NT2/D1 (cell line): ENCODE results near the gene LRRC18.

Experiments used
- SUZ12 ChIP-seq: IDR thresholded peaks from 2 replicates; pipeline ENCODE4 v1.6.1; 2011; ENCODE audit not compliant: insufficient read length, insufficient read depth; ENCODE audit errors: extremely low read depth
- YY1 ChIP-seq: IDR thresholded peaks from 2 replicates; pipeline ENCODE4 v1.6.1; 2011; ENCODE audit not compliant: insufficient read length, insufficient read depth

DNA sequence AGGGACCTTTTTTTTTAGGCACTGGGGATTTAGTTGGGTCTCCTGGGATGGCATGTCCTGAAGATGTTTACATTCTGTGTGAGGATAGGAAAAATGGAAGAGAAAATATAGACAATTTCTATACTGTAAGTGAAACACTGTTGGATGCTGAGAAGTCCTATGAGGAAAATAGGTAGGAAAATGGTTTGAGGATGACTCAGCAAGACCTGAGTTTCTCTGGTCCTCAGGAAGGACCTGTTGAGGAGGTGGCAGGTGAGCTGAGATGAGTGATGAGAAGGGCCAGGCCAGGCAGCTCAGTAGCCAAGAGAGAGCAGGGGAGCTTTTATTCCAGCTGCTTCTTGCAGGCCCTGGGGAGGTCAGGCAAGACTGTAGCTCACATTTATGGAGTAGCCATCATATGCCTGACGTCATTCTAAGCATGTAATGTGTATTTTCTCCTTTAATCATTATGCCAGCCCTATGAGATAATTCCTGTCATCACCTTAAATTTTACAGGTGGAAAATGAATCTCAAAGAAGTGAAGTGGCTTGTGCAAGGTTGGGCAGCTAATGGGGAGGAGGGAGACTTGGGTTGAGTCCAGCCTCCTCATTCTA, 19.1 kb upstream of the LRRC18 start:
- TF ChIP-seq SUZ12 (no peak), YY1 (no peak)
